Fibroblast of gingiva (primary cell): Measurements from ENCODE around the gene TULP4.
"Not testable (repeated sequence)": the region's sequence is repeated elsewhere in the genome, so short reads cannot be mapped to it uniquely, and the experiment has no call there.

Experiments
- DNase-seq: peaks from one replicate; pipeline ENCODE4 v3.0.0-alpha.2; 2011; ENCODE audit warnings: low read depth

TULP4 gene

GRCh38 chr6:158327211-158327610, 14.9 kb downstream of the TULP4 start:
- no peak for DNase-seq

DNA sequence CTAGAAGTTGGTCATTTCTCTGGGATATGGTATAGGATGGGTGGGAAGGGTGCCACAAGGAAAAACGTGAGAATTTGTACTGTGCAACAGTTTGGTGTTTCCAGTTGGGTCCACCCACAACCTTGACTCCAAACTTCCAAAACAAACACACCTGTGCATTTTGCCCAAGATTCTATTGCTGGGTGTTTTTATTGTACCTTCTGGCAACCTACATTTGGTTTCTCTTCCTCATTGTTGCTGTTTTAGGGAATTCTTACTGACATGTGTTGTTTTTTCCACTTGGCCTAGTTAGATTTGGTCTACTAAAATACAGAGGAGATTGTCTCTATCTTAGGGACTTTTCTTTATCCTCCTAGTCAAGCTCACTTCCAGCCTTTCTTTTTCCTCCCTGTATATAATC, 16.7 kb downstream of the TULP4 start:
- no peak for DNase-seq

DNA sequence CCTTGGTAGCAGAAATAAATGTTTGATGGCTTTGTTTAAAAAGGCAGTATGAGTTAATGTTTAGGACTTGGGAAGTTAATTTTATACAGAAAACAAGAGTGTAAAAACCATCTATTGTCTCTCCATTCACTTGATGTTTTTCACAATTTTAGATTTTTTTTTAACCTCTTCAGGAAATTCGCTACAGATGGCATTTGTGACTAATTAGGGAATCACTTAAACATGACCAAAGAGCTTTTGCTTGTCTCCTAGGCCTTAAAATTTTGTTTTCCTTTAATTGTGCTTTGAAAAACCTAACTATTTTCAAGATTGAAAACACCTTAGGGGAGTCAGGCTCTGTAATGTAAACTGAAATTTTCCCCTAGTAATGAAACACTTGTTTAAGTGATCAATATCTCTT, 17.3 kb downstream of the TULP4 start:
- no peak for DNase-seq

DNA sequence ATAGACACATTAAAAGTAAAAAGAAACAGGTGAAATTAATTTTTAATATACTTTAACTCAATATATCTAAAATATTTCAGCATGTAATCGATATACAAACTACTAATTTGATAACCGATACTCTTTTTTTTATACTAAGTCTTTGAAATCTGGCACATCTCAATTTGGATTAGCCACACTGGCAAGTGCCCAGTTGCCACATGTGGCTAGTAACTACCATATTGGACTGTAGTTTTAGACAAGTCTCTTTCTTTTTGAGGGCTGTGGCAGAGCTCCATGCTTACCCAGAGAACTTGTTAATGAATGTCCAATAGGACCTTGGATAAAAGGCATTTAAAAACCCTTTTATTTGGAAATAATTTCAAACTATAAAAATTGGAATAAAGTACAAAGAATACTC, 17.8 kb downstream of the TULP4 start:
- DNase-seq: no peak

DNA sequence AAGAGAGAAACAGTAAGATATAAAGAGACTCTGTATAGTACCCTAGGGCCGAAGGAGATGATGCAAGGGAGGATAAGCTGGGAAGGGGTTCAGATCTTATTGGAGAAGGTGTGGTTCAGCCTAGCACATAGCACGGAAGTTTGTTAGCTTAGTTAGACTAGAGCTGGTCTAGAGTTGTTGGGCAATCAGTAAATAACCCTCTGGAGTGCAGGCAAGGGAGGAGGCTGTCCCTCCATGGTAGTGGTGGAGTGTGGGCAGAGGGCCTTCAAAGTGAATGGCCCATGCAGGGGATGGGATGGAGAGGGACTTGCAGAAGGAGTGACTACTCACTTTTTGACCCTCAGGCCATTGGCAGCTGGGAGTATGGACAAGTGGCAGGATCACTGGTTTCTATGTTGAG, 20.0 kb downstream of the TULP4 start:
- no peak for DNase-seq

DNA sequence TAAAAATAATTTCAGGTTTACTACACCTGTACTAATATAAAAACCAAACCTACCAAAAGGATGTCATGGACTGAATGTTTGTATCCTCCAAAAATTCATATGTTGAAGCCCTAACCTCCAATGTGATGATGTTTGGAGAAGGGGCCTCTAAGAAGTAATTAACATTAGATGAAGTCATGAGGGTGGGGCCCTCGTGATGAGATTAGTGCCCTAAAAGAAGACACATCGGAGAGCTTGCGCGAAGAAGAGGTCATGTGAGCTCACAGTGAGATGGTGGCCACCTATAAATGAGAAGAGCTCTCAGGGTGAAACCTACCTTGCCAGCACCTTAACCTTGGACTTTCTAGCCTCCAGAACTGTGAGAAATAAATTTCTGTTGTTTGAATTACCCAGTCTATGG, 20.8 kb downstream of the TULP4 start:
- no peak for DNase-seq

DNA sequence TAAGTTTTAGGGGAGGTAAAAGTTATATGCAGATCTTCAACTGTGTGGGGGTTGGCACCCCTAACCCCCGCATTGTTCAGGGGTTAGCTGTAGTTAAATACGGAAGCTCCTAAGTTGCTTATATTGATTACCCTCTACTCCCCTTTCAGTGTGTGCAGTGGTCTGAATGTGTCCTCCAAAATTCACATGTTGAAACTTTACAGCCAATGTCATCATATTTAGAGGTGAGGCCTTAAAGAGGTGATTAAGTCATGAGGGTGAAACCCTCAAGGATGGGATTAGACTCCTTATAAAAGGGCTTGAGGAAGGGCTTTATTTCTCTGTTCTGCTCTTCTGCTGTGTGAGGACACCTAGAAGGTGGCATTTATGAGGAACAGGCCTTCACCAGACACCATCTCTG, 22.3 kb downstream of the TULP4 start:
- no peak for DNase-seq

DNA sequence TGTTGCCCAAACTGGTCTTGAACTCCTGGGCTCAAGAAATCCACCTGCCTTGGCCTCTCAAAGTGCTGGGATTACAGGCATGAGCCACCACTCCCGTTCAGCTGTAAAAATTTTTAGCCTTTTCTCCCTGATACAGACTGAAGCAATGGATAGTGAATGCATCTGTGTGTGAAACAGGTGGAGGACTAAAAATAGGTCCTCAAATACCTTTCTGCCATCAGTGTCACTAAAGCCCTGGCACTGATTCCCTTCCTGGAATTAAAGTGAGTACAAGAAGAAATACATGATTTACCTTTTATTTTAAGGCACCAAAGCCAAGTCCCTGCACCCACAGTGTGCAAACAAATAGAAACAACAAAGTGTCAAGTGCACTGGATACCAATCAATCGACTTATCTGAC, 25.1 kb downstream of the TULP4 start:
- no peak for DNase-seq

DNA sequence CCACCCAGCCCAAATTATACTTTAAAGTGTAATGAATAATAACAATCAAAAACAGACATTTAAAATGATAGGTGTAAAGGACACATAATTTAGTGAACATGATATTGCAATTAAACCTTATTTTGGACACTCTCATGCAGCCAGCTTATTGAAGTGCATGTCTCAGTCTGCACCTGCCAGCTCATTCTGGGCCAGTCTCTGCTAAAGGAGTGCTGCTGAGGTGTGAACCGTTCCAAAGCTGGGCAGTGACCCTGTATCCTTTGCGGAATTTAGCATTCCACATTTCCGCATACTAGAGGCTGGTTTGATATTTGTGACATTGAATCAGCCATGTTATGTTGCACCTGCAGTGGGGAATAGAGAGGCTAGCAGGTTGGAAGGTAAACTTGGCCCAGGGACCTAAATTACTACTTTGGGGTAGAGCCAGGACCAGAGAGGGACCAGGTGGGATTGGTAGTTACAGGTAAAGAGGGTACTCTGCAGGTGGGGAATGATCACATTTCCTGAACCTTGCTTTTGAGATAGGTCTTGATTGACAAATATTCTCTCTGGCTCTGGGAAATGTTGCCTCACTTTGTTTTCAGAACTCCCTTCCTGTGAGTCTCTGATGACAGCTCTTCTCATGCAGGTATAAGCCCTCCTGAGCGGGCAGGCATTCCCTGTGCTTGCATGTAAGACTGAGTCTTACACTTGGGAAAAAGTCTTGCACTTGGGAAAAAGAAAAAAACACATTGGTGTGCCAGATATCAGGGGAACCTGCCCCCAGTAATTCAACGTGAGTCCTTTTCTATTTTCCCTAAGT, 26.2 kb downstream of the TULP4 start:
- DNase-seq: no peak

- DNase-seq: not testable (repeated sequence)
These were observed 26.9 kb downstream of the TULP4 start for GRCh38 chr6:158339197-158339596.

DNA sequence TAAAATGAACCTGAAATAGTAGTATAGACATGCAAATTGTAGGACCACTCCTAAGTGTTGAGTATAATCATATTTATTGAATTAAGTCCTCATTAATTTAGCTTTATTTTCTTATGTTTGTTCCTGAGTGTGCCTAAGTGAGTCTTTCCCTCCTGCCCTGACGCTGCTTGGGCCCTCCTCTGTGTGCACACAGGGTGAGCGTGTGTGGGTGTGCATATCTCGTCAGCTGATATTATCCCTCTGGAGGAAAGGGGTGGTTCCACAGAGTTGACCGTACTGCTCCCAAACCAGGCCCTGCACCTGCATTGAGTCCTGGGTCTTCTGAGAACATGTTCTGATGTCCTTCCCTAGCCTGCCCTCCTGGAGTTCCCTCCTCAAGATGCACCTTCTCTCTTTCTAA, 28.0 kb downstream of the TULP4 start:
- no peak for DNase-seq

DNA sequence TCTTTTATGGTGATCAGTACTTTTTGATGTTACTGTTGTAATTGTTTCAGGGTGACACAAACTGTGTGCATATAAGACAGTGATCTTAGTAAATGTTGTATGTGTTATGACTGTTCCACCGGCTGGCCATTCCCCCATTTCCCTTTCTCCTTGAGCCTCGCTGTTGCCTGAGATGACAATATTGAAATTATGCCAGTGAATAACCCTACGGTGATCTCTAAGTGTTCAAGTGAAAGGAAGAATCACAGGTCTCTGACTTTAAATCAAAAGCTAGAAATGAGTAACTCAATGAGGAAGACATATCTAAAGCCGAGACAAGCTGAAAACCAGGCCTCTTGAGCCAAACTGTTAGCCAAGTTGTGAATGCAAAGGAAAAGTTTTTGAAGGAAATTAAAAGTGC, 32.3 kb downstream of the TULP4 start:
- DNase-seq: no peak

DNA sequence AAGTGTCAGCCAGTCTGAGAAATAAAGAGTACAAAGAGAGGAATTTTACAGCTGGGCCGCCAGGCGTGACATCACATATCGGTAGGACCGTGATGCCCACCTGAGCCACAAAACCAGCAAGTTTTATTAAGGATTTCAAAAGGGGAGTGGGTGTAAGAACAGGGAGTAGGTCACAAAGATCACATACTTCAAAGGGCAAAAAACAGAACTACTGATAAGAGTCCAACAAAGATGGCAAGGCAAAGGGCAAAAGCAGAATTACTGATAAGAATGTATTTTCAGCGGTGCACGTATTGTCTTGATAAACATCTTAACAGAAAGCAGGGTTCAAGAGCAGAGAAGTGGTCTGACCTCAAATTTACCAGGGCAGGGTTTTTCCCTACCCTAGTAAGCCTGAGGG, 33.2 kb downstream of the TULP4 start:
- not testable (repeated sequence) for DNase-seq

- DNase-seq: no peak
These were observed 35.1 kb downstream of the TULP4 start for GRCh38 chr6:158347335-158347734.

DNA sequence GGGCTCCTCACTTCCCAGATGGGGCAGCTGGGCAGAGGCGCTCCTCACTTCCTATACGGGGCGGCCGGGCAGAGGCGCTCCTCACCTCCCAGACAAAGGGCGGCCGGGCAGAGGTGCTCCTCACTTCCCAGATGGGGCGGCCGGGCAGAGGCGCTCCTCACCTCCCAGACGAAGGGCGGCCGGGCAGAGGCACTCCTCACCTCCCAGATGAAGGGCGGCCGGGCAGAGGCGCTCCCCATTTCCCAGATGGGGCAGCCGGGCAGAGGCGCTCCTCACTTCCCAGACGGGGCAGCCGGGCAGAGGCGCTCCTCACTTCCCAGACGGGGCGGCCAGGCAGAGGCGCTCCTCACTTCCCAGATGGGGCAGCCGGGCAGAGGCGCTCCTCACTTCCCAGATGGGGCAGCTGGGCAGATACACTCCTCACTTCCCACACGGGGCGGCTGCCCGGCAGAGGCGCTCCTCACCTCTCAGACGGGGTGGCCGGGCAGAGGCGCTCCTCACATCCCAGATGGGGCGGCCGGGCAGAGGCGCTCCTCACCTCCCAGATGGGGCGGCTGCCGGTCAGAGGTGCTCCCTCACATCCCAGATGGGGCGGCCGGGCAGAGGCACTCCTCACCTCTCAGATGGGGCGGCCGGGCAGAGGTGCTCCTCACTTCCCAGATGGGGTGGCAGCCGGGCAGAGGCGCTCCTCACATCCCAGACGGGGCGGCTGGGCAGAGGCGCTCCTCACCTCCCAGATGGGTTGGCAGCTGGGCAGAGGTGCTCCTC, 36.7 kb downstream of the TULP4 start:
- not testable (repeated sequence) for DNase-seq

DNA sequence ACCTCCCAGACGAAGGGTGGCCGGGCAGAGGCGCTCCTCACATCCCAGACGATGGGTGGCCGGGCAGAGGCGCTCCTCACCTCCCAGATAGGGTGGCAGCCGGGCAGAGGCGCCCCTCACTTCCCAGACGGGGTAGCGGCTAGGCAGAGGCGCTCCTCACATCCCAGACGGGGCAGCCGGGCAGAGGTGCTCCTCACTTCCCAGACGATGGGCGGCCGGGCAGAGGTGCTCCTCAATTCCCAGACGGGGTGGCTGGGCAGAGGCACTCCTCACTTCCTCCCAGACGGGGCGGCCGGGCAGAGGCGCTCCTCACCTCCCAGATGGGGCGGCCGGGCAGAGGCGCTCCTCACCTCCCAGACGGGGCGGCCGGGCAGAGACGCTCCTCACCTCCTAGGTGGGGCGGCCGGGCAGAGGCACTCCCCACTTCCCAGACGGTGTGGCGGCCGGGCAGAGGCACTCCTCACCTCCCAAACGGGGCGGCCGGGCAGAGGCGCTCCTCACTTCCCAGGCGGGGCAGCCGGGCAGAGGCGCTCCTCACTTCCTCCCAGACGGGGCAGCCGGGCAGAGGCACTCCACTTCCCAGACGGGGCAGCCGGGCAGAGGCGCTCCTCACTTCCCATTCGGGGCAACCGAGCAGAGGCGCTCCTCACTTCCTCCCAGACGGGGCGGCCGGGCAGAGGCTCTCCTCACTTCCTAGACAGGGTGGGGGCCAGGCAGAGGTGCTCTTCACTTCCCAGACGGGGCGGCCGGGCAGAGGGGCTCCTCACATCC, 37.4 kb downstream of the TULP4 start:
- DNase-seq: not testable (repeated sequence)

- not testable (repeated sequence) for DNase-seq
These were observed 38.5 kb downstream of the TULP4 start for GRCh38 chr6:158350731-158351130.

DNA sequence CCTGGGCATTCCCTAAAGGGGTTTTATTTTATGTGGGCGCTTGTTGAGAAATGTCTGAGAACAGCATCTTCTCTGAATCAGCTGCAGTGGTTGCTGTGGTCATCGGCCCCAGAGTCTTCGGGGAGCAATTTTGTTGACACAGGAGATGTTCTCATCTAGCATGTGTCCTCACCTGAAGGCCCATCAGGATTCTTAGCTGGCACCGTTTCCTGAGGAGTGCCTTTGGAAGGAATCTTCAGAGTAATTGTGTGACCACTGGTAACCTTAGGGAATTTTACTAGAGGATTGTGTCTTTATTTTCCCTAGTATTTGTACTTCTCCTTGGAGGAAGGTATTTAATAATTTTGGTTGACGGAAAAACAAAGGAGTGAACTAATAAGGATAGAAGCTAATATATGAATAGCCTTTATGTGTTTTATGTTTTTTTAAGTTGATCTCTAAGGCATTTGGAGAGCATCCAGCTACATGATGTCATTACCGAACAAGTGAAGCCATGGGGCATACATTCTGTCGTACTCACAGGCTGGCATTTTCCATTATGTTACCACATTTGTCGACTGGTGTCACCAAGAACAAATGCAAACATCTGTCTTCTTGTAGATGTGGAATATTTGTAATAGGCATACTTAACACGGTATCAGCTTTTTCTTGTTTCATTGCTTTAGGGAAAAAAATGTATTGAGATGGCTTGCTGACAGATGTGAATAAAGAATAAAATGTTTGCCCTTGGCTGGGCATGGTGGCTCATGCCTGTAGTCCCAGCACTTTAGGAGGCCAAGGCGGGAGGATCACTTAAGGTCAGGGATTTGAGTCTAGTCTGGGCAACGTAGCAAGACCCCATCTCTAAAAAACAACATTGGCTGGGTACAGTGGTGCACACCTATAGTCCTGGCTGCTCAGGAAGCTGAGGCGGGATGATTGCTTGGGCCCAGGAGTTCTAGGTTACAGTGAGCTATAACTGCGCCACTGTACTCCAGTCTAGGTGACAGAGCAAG, 41.9 kb downstream of the TULP4 start:
- peak; percentile 24 for DNase-seq

- no peak for DNase-seq
These were observed 44.6 kb downstream of the TULP4 start for GRCh38 chr6:158356586-158357546.

- DNase-seq: no peak
These were observed 45.4 kb downstream of the TULP4 start for GRCh38 chr6:158357570-158358216.
